H1 (cell line): ENCODE data around the gene CAP2. TPM values are rescaled to one million over a fixed set of nuclear protein-coding genes. Genes with fewer than 3 reads are reported as not detected.

Experiments
- CTCF ChIA-PET: fragments of 300-600 bp; sonication (Branson Sonifier 250); formaldehyde crosslinking; loops from one replicate; lab custom pipeline; 2021; ENCODE audit not compliant: partially characterized antibody; lab: Charles Lee
- POLR2A ChIA-PET: fragments of 300-600 bp; sonication (Branson Sonifier 250); formaldehyde crosslinking; loops from one replicate; lab custom pipeline; 2021; ENCODE audit warnings: inconsistent platforms; ENCODE audit not compliant: partially characterized antibody; lab: Charles Lee
- DNase-seq, 2 experiments: peaks; one replicate each; pipeline versions ENCODE4 v3.0.0 to v3.0.0-alpha.2; 2010 to 2022; ENCODE audit warnings: low spot score in 2 of 2, low read depth in 1 of 2, mixed read lengths in 1 of 2
- FAIRE-seq: peaks from 2 replicates; lab custom pipeline; 2011; peaks lifted over from hg19 to GRCh38; lab: Jason Lieb, UNC
- H2AFZ ChIP-seq: 2 replicates; pipeline ENCODE4 v1.8.1; 2012; ENCODE audit warnings: low read length, inconsistent platforms
- H2AK5ac ChIP-seq: 2 replicates; pipeline ENCODE4 v1.6.1; 2013; ENCODE audit warnings: low read depth, low read length
- H2BK120ac ChIP-seq: replicated peaks from 2 replicates; pipeline ENCODE3; 2013; ENCODE audit warnings: low read depth, low read length, inconsistent platforms
- H2BK12ac ChIP-seq: 2 replicates; pipeline ENCODE4 v1.6.1; 2013; ENCODE audit warnings: low read depth, low read length
- H2BK15ac ChIP-seq: 2 replicates; pipeline ENCODE4 v1.6.1; 2013; ENCODE audit warnings: low read length
- H2BK20ac ChIP-seq: 2 replicates; pipeline ENCODE4 v1.6.1; 2013; ENCODE audit warnings: low read length
- H2BK5ac ChIP-seq: 2 replicates; pipeline ENCODE4 v1.6.1; 2013; ENCODE audit warnings: low read depth, low read length
- H3K14ac ChIP-seq: 2 replicates; pipeline ENCODE4 v1.6.1; 2013; ENCODE audit warnings: inconsistent platforms; ENCODE audit not compliant: insufficient read length
- H3K18ac ChIP-seq: 2 replicates; pipeline ENCODE4 v1.6.1; 2013; ENCODE audit warnings: low read length; ENCODE audit errors: extremely low read depth
- H3K23ac ChIP-seq: 2 replicates; pipeline ENCODE4 v1.6.1; 2013; ENCODE audit warnings: inconsistent platforms; ENCODE audit not compliant: insufficient read length
- H3K23me2 ChIP-seq: 2 replicates; pipeline ENCODE4 v1.6.1; 2013; ENCODE audit warnings: low read depth, low read length
- H3K27ac ChIP-seq: 2 replicates; pipeline ENCODE4 v1.6.1; 2011; ENCODE audit warnings: low read depth, low read length, inconsistent platforms
- H3K27me3 ChIP-seq, 4 experiments: replicated peaks in 1 of 4; 1 replicate in 1 of 4; 2 replicates in 3 of 4; pipeline versions ENCODE4 v1.6.1 to v1.8.1; 2011 to 2013; ENCODE audit warnings: low read length in 3 of 4, mild to moderate bottlenecking in 3 of 4, inconsistent platforms in 2 of 4, mixed read lengths in 2 of 4, moderate library complexity in 1 of 4; ENCODE audit not compliant: control insufficient read depth in 3 of 4, insufficient read depth in 3 of 4; ENCODE audit errors: extremely low read depth in 1 of 4
- H3K36me3 ChIP-seq, 4 experiments: 2 replicates each; pipeline versions ENCODE4 v1.6.1 to v1.8.1; 2011 to 2013; ENCODE audit warnings: mild to moderate bottlenecking in 4 of 4, low read length in 3 of 4, moderate library complexity in 2 of 4, control low read depth in 1 of 4, inconsistent platforms in 1 of 4; ENCODE audit not compliant: insufficient read depth in 4 of 4, control insufficient read depth in 2 of 4
- H3K4ac ChIP-seq: replicated peaks from 2 replicates; pipeline ENCODE3; 2013; ENCODE audit warnings: low read length, low read depth, mixed read lengths, inconsistent platforms; ENCODE audit not compliant: insufficient read length
- H3K4me1 ChIP-seq, 4 experiments: replicated peaks in 1 of 4; 1 replicate in 1 of 4; 2 replicates in 3 of 4; pipeline versions ENCODE4 v1.6.1 to v1.8.1; 2011 to 2013; ENCODE audit warnings: low read length in 3 of 4, inconsistent platforms in 2 of 4, mixed read lengths in 1 of 4; ENCODE audit not compliant: insufficient read depth in 4 of 4, control insufficient read depth in 3 of 4
- H3K4me2 ChIP-seq, 2 experiments: 2 replicates each; pipeline versions ENCODE4 v1.6.1 to v1.8.1; 2011 to 2013; ENCODE audit warnings: low read depth in 2 of 2, low read length in 2 of 2, control low read depth in 1 of 2, inconsistent platforms in 1 of 2, mild to moderate bottlenecking in 1 of 2; ENCODE audit not compliant: insufficient read depth in 1 of 2
- H3K4me3 ChIP-seq, 4 experiments: fragments of 200-600, 300-600 bp in 1 of 4; sonication (generic), shearing (Covaris generic), sonication (Bioruptor Twin) in 1 of 4; 2 replicates each; pipeline versions ENCODE4 v1.5.1 to v1.8.1; 2011 to 2016; ENCODE audit warnings: low read length in 4 of 4, low read depth in 3 of 4, control low read depth in 2 of 4, inconsistent platforms in 2 of 4, mild to moderate bottlenecking in 2 of 4, mixed read lengths in 1 of 4, moderate library complexity in 1 of 4; ENCODE audit not compliant: insufficient read depth in 2 of 4; ENCODE audit errors: extremely low read depth in 1 of 4
- H3K56ac ChIP-seq: replicated peaks from 2 replicates; pipeline ENCODE3; 2013; ENCODE audit warnings: low read depth, mild to moderate bottlenecking, mixed read lengths, low read length, inconsistent platforms; ENCODE audit not compliant: insufficient read length
- H3K79me1 ChIP-seq: 2 replicates; pipeline ENCODE4 v1.6.1; 2013; ENCODE audit warnings: low read depth, low read length, control low read depth
- H3K79me2 ChIP-seq, 2 experiments: 2 replicates each; pipeline versions ENCODE4 v1.6.1 to v1.8.1; 2012 to 2013; ENCODE audit warnings: low read length in 2 of 2, mild to moderate bottlenecking in 2 of 2, inconsistent platforms in 1 of 2; ENCODE audit not compliant: insufficient read depth in 2 of 2, control insufficient read depth in 1 of 2
- H3K9ac ChIP-seq, 4 experiments: replicated peaks in 1 of 4; 1 replicate in 1 of 4; 2 replicates in 3 of 4; pipeline versions ENCODE4 v1.6.1 to v1.8.1; 2011 to 2013; ENCODE audit warnings: low read depth in 3 of 4, low read length in 3 of 4, control low read depth in 2 of 4, mild to moderate bottlenecking in 2 of 4, moderate library complexity in 2 of 4, inconsistent platforms in 1 of 4; ENCODE audit errors: extremely low read depth in 1 of 4
- H3K9me3 ChIP-seq, 2 experiments: 2 replicates each; pipeline versions ENCODE4 v1.6.1 to v1.8.1; 2012 to 2013; ENCODE audit warnings: mild to moderate bottlenecking in 2 of 2, moderate library complexity in 2 of 2, control low read depth in 1 of 2, inconsistent platforms in 1 of 2, low read depth in 1 of 2, low read length in 1 of 2, mixed read lengths in 1 of 2; ENCODE audit not compliant: insufficient read depth in 2 of 2
- H4K20me1 ChIP-seq, 2 experiments: replicated peaks in 1 of 2; 2 replicates each; pipeline versions ENCODE3 to v1.8.1; 2011 to 2013; ENCODE audit warnings: inconsistent platforms in 2 of 2, low read length in 2 of 2, mild to moderate bottlenecking in 1 of 2; ENCODE audit not compliant: insufficient read depth in 2 of 2, control insufficient read depth in 1 of 2
- H4K5ac ChIP-seq: 2 replicates; pipeline ENCODE4 v1.6.1; 2013; ENCODE audit warnings: low read length, low read depth, mixed read lengths, inconsistent platforms; ENCODE audit not compliant: insufficient read length
- H4K8ac ChIP-seq: 2 replicates; pipeline ENCODE4 v1.8.0; 2013; ENCODE audit warnings: mild to moderate bottlenecking, moderate library complexity, low read length, inconsistent platforms; ENCODE audit not compliant: insufficient read depth; ENCODE audit errors: extremely low read depth
- H4K91ac ChIP-seq: replicated peaks from 2 replicates; pipeline ENCODE3; 2013; ENCODE audit warnings: low read length, mixed read lengths, inconsistent platforms; ENCODE audit not compliant: insufficient read length
- WGBS, 2 experiments: shearing (Covaris generic) in 1 of 2; methylation state at CpG; one replicate each; pipeline versions ENCODE4 v1.1.6 to v1.1.7; 2013 to 2015; ENCODE audit warnings: low lambda C conversion rate in 2 of 2, mixed read lengths in 2 of 2, inconsistent platforms in 1 of 2, low coverage in 1 of 2, missing lambda C conversion rate in 1 of 2; ENCODE audit not compliant: insufficient replicate concordance in 2 of 2, insufficient coverage in 1 of 2, insufficient read length in 1 of 2; ENCODE audit errors: extremely low coverage in 1 of 2, missing lambda C conversion rate in 1 of 2; 5-methylcytosine and 5-hydroxymethylcytosine counted together
- polyA plus RNA-seq, 7 experiments: library from polyadenylated mRNA; depleted of rRNA in 3 of 7; stranded (reverse) in 5 of 7; unstranded in 2 of 7; fragments of >200 nt in 5 of 7; fragments of 200-250 nt in 2 of 7; gene quantifications; 1 replicate in 5 of 7; 2 replicates in 1 of 7; 4 replicates in 1 of 7; pipeline versions ENCODE4 v1.2.1 to v1.2.3, GENCODE V29; 2011 to 2013; ENCODE audit warnings: missing spikeins in 2 of 7, mixed read lengths in 2 of 7
- total RNA-seq: library from RNA; stranded (reverse); fragmentation: NEBNext Ultra II Directional; extraction: Animal tissue kit (Norgen Biotek cat#: 25700); gene quantifications from 2 replicates; pipeline ENCODE4 v1.2.1, GENCODE V29; 2021

CAP2 gene
- total and polyA plus RNA-seq, 2 of the 8 experiments (the other 6 are each of a cell fraction or from before 2014, with no cell fraction given) = 7.2 to 10.0 TPM

DNA sequence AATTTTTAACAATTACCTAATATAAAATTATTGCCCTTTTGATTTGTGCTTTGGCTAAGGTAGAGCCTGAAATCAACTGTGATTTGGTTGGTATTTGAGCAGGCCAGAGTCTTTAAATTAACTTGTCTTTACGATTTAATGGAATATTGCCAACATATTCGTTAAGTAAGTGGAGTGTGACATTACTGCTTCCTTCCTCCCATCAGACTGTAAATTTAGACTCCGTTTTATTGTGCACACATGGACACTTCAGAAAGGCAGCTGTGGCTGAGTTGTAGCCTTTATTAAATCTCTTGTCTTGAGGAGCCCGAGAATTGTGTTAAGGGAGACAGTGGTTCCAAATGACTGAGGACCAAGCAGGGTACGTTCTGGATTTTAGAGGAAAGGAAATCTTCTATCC is 57.4 kb downstream of the CAP2 start:
- no peak overlapping the region for H3K23ac ChIP-seq
- H3K56ac ChIP-seq = no peak overlapping the region
- ChIA-PET CTCF (interaction anchor here (0.9 kb wide), 1 partner anchor 54 kb away, joined by 3 read pairs; no protein-coding TSS in a partner anchor), POLR2A (no interaction called here)
- no peak overlapping the region for H4K91ac ChIP-seq
- no peak overlapping the region for H2BK12ac ChIP-seq
- H3K27me3 ChIP-seq = no peaks in the 10 kb centered on the region
- no peak overlapping the region for H3K27ac ChIP-seq
- no peak overlapping the region for H2BK15ac ChIP-seq
- no peak overlapping the region for H3K18ac ChIP-seq
- H3K14ac ChIP-seq = no peak overlapping the region
- H3K9me3 ChIP-seq = no peaks in the 10 kb centered on the region
- no peak overlapping the region for H2BK20ac ChIP-seq
- no peaks in the 10 kb centered on the region for H3K23me2 ChIP-seq
- peaks cover 0 to 5% (median 1%) of the 10 kb centered on the region in 4 experiments; a peak in 1 of 7 replicates for H3K4me1 ChIP-seq
- H2BK5ac ChIP-seq = no peak overlapping the region
- H3K79me2 ChIP-seq = no peaks in the 10 kb centered on the region
- H2AK5ac ChIP-seq = no peak overlapping the region
- no peaks in the 10 kb centered on the region for H4K20me1 ChIP-seq
- FAIRE-seq = no peak
- H3K9ac ChIP-seq = no peak overlapping the region
- no peak overlapping the region for H4K5ac ChIP-seq
- DNase-seq = no peak
- 85% methylated on average over 5 of the region's 5 CpGs; no CpG with 5 or more reads in 1 of the 2 experiments for WGBS, 2 experiments
- no peak overlapping the region for H4K8ac ChIP-seq
- no peak overlapping the region for H3K4me2 ChIP-seq
- no peak overlapping the region for H3K4me3 ChIP-seq
- H3K36me3 ChIP-seq = no peaks in the 10 kb centered on the region
- no peak overlapping the region for H3K4ac ChIP-seq
- H2BK120ac ChIP-seq = no peak overlapping the region
- H3K79me1 ChIP-seq = no peaks in the 10 kb centered on the region
- no peak overlapping the region for H2AFZ ChIP-seq
